HG03103 (cell line): ENCODE measurements around the gene KIAA2012.
"Not testable (repeated sequence)": the region's sequence is repeated elsewhere in the genome, so short reads cannot be mapped to it uniquely, and the experiment has no call there.

Experiments
- ATAC-seq: cut with Tn5 transposase; IDR thresholded peaks from one replicate; pipeline ENCODE4 v1.9.1; 2021; ENCODE audit warnings: low read depth; ENCODE audit not compliant: unreplicated experiment

Gene KIAA2012

DNA sequence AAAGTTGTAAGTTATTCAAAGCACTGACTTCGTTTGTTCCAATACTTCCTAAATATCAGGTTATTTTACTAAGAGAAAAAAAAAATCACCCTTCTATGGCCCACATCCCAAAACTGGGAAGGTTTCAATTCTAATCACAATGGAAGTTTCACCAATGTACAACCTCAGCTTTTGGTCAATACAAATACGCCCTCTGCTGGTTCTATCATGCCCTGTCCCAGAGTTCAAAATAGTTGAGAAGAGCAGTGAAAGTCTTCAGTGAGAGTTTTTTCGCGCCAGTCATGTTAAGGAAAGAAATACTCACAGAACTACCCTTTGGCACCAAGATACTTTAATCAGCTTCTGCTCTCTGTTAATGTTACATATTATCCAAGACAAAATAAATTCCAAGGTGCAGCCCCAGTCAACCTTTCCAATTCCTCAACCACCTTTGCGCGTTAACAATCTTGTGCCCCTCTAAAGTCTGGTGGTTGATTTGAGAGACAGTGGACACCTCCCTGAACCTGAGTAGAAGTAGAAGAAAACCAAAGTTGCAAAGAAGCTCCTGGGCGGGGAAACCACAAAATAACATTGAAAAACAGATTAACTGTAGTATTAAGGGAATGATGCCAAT, 105.4 kb downstream of the KIAA2012 start:
- no peak for ATAC-seq

DNA sequence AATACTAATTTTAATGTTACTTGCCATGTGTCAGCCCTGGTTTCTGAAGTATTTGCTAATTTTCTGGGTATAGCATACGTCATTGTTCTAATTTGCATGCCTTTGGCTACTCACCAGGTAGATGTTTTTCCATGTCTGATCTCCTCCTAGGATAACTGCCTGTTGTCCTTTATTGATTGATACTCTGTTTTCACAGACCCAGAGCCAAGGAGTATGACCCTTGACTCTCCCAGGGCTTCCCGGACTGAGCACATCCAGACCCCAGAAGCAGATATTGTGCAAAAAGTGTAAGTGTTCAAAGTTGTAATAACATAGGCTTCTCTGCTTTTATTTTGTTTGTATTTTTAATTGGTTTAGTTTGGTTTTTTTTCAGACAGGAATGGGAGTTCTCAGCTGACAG, 111.5 kb downstream of the KIAA2012 start:
- ATAC-seq: no peak

DNA sequence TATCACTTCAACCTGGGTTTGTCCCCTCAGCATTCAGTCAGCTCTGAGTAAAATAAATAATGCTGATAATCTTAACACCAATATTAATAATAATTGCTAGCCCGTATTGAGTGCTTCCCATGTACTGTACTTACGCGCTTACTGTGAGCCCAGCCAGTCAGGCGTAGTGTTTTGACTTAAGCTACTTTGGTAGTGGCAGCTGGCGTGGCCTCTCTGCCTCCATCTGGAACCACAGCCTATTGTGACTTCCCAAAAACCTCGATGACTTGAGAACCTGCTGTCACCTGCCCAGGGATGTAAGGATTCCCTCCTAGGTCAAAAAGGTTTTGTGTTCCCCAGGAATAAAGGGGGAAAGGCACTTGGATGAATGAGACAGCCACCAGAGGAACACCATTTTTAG, 112.1 kb downstream of the KIAA2012 start:
- no peak for ATAC-seq

DNA sequence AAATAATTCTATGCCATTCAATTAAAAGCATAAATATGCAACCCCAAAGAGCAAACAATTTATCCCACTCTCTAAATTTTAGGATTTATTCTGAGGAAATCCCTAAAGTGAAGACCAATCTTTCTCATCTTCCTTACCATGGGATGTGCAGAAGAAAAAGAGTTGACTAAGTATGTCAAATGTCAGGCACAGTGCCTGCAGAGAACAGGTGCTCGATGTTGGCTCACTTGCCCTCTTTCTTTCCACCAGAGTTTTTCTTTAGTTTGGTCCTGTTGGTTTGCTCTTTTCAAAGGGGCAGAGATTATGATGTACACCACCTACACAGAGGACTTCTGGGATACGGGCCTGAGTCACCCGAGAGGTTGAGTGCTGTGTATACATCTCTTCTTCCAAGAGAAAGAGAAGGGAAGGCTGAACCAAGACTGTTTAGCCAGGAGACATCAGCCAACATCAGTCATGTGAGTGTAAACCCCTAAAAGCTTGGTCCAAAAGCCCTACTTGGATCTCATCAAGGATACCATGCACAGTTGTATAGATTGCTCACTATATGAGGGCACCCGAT, 113.7 kb downstream of the KIAA2012 start:
- no peak for ATAC-seq

DNA sequence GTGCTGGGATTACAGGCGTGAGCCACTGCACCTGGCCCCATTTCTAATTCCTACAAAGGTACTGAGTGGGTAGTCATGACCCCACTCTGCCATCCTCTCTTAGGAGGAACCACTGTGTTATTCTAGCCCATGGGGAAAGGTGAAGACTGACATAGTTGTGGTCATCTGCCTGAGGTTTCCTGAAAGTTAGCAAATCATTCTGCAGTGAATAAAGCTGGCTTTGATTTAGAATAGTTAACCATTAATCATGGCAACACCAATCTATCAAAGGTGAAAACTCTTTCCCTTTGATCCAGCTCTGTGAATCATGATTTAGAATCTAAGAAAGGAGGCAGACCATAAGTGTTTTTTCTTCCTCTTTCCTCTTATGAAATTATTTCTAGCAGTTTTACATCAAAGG, 114.5 kb downstream of the KIAA2012 start:
- ATAC-seq: no peak

DNA sequence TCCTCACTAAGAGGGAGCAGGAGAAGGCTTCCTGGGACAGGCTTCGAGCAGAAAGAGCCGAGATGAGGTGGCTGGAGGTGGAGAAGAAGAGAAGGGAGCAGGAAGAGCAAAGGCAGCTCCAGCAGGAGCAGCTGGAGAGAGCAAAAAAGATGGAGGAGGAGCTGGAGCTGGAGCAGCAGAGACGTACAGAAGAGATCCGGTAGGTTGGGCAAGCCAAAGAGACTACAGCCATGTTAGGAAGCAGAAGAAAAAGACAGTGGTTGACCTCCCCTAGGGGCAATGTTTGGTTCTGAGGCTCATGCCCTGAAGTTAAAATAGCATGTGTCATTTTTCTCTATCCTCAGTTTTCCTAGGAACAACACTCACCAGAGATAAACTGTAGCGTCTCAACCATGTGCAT, 120.2 kb downstream of the KIAA2012 start:
- no peak for ATAC-seq

DNA sequence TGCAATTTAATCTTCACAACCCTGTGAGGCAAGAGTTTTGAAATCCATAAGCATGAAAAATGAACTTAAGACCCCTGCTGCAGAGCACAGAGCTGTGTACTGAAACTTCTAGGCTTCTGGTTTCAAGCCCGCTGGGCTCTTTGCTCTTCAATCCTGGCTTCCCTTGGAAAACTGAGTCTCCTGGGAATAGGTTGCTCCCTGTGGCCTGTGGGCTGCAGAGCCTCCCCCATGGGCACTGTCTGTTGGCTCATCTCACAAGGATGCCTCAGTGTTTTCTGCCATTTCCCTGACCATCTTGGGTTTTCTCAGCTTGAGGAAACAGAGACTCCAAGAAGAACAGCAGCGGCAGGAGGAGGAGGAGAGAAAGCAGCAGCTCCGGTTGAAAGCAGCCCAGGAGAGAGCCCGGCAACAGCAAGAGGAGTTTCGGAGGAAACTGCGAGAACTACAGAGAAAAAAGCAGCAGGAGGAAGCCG, 120.9 kb downstream of the KIAA2012 start:
- no peak for ATAC-seq

DNA sequence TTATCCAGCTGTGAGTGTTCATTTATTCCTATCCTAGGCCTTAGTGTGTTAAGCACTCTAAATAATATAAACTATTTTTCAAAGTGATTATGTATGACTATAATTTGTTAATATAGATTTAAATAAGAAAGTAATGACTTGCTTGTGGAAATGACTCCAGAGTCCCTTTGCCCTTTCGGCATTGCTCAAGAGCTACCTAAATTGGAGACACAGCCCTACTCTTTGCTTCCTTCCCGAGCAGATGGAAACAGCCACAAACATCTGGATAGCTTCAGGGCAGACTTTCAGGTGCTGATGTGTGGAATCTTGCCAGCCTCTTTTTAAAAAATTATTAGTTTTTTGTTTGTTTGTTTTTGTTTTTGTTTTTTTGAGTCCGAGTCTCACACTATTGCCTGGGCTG, 121.4 kb downstream of the KIAA2012 start:
- ATAC-seq: no peak

DNA sequence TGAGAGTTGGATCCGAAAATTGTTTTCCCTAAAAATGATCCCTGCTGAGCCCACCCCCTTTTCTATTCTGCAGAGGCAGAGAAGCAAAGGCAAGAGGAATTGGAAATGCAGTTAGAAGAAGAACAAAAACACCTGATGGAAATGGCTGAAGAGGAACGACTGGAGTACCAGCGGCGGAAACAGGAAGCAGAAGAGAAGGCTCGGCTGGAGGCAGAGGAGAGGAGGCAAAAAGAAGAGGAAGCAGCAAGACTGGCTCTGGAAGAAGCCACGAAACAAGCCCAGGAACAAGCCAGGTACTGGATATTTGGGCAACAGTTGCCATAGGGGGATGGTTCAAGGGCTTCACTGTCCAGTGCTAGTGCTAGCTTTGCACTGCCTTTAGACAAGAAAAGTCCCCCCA, 123.7 kb downstream of the KIAA2012 start:
- ATAC-seq: no peak

DNA sequence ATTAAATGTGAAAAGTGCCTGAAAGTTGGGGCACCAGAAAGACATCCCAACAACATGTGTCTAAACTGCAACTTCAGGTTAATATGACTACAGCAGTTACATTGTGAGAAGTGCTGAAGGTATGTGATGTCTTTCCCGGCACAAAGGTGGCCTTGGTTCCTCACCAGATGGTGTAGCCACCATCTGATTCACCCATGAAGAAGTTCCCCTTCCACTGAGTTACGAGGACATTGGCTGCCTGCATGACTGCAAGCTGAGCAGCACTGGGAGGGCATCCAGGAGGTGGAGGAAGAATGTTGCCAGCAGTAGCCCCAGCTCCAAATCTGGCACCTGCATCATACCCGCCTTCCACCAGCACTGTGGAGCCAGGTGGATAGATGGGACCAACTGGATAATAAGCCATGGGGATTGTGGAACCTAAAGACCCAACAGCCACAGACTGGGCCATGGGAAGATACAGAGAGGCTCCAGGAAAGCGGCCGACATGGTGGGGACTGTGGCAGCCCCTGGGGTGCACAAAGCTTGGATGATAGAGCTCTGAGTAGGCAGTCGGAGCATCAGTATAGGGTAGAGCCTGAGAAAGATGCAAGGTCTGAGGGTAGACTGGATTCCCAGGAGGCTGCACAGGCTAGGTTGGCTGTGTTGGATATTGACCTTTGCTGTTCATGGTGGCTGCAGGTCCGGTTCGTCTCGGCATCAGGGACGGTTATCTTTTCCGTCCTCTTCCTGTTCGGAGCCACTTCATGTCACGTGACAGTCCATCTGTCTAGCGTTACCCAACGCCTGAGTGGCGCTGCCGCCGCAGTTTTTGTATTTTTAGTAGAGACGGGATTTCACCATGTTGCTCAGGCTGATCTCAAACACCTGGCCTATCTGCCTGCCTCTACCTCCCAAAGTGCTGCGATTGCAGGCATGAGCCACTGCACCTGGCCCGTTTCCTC, 128.4 kb downstream of the KIAA2012 start:
- ATAC-seq: no peak

DNA sequence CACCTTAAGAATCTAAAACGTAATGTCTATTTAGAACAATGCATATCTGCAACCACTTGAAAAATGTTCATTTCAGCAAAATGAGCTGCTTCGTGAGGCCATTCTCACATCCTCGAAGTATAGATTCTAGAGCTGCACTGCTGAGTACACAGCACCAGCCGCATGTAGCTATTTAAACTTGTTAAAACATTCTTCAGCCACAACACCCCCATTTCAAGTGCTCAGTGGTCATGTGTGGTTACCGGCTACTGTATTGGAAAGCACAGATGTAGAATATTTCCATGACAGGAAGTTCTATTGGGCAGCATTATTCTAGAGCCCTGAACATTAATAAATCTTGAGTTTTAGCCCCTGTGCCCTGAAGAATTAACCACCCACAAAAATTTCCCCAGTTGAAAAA, 130.3 kb downstream of the KIAA2012 start:
- ATAC-seq: no peak

DNA sequence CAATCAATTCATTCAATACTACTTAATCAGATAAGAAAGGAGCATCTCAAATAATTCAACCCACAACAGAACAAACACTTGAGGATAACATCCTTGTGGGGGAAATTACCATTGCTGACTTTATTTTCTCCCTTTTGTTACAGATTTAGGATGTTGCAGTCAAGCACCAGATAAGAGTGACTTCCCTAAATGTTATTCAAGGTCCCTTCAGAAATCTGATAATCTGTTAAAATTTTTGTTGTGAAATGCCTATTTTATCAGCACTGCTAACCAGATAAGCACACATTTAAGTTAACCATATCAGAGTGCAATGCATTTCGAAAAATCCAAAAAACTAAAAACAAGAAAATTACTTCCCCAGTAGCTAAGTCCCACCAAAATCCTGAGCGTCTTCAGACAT, 131.8 kb downstream of the KIAA2012 start:
- no peak for ATAC-seq

DNA sequence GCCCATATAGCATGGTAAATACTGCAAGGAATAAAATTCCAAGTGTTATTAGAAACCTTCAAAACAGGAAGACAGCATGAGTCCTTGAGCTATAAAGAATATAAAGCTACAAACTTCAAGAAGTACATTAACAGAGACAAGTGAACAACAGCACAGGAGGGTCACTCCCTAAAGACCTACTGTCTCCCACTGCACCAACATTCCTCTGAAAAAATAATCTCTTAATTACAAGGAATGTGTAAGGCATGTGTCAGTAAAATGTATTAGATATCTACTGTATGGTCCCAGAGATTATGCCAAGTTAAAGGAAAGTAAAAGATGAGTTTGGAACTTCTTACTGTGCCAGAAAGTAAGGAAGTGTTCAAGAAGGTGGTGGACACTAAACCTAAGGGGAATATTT, 135.5 kb downstream of the KIAA2012 start:
- no peak for ATAC-seq

DNA sequence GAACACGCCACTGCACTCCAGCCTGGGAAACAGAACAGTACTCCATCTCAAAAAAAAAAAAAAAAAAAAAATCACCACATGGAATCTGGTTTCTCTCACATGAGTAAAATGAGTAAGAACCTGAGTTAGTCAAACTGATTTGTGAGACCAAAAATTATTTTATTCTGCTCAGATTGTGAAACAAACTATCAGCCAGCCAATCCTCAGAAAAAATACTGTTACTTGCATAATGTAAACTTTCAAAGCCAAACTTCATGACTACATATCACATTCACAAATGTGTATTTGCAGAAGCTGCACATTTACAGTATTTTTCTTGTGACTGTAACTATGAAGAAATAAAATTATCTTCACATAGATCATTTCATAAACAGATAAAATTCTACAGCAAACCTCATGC, 142.1 kb downstream of the KIAA2012 start:
- ATAC-seq: no peak

DNA sequence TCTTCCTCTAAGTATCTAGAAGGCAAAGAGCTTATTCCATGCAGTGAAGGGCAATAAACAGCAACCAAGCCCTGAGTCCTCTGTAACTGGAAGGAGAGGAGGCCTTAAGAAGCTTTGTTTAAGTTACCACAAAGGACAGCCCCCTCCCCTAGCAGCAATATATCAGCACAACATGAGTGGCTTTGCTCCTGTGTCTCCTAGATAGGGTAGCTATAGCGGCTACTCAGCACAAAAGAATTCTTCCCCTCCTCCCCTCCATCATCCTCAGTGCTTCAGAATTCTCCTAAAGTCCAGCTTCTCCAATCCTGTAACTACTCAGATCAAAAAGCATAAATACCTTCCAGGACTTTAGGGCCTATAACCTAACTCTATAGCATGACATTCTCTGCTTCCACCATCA, 148.8 kb downstream of the KIAA2012 start:
- no peak for ATAC-seq

DNA sequence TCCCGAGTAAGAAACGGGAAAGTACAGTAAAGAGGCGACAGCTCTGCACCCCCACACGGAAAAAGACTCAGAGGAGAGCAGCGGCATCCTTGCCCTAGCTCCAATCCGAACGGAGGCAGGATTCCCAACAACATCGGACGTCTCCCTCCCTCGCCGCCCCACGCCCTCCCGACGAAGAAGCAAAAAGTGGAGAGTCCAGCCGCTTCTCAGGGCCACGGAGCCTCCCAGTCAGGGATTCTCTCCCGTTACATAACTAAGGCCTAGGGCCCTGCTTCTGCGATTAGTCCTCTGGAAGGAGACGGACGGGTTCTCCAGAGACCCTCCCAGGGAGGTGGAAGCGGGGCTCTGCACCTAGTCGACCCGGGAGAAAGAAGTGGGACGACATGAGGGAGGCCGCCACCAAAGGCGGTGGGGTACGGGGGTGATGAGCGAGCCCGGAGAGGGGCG, 164.8 kb downstream of the KIAA2012 start:
- peak; percentile 27 for ATAC-seq

DNA sequence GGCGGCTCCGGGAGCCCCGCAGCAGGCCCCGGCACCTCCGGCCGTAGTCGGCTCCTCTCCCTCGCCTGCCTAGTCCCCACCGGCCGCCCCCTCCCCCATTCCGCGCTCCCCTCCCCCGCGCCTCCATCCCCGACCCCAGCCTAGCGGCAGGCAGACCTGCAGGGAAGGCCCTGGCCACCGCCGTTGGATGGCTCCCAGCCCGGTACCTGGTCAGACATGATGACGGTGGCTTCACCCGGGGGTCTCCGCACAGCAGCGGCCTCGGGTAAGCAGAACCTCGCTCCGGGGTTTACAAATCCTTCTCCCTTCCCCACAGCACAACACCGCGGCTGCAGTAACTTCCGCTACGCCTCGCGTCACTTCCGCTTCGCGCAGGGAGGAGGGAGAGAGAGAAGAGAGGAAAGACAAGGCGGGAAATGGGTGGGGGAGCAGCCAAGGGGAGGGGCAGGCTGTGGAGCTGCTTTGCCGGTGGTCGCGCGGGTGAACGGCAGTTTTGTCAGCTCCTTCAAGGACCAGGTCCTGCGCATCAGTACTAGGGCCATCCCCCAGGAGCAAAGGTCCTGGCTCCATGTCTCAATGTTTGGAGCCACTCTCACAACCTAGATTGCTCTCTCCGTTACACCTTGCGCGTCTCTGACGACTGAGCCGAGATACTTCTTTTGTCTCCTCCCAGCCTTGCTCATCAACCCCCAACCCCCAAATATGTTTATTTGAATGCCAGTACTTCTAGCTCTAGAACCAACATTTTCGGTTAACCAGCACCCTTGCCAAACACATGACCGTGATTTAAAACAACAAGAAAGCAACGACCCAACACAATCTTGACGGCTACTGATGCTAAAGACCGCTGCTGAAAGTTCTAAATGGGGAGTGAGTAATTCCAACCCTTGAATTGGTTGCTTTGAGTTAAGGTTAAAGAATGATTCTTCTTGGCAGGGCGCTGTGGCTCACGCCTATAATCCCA, 165.5 kb downstream of the KIAA2012 start, which contains the start of gene SUMO1:
SUMO1 (minus strand) TSS at position 364 of the 964 bp plus-strand sequence; CDS start at position 218, 146 bp downstream.
- peak; percentile 93 for ATAC-seq

DNA sequence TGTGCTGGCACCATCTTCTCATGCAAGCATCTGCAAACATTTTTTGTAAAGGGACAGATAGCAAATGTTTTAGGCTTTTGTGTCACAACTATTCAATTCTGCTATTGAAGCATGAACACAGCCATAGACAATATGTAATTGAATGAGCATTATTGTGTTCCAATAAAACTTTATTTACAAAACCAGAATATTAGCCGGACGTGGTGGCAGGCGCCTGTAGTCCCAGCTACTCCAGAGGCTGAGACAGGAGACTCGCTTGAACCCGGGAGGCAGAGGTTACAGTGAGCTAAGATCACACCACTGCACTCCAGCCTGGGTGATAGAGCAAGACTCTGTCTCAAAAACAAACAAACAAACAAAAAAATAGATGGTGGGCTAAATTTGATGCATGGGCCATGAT, 174.7 kb downstream of the KIAA2012 start:
- not testable (repeated sequence) for ATAC-seq

DNA sequence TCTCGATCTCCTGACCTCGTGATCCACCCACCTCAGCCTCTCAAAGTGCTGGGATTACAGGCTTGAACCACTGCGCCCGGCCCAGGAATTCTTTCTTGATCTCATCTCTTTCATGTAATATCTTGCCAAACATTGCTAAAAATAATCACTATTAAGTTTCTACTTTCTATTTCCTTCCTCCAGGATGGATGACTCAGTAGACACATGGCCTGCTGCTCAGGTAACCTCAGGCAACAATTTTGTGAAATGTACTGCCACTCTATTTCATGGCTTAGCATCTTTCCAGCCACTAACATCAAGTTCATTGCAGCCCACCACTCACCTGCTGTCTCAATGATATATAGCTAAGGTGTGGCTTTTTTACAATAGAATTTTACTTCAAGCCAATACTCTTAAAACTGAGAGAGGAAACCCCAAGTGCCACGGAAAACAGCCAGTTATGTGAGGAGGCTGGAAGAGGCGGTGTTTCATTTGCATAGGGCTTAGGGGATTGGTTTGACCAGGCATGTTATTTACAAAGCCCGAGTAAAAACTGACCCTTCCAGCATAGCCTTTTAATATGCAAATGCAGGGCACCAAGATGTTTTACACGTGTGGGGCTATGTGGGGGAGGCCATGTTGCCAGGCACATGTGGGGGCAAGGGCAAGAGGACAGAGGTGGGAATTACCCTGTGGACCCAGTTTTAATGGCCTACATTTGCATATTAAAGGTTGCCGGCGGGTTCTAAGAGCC, 176.6 kb downstream of the KIAA2012 start:
- no peak for ATAC-seq

DNA sequence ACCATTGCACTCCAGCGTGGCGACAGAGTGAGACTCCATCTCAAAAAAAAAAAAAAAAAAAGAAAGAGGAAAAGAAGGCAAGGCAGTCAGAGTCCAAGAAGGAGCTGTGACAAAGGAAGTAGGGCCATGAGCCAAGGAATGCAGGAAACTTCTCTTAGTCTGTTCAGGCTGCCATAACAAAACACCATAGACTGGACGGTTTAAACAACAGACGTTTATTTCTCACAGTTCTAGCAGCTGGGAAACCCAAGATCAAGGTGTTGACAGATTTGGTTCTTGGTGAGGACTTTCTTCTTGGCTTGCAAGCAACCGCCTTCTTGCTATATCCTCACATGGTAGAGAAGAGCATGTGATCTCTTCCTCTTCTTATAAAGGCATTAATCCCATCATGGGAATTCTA, 178.4 kb downstream of the KIAA2012 start:
- no peak for ATAC-seq
